AG04449 (cell line): ENCODE measurements around the gene CCDC85C.

Experiments used
- CTCF ChIA-PET: fragments of 350-600 bp; formaldehyde crosslinking; extraction: SDS; loops from one replicate; lab custom pipeline; 2021; ENCODE audit warnings: antibody characterized with exemption; lab: Yijun Ruan, JAX
- POLR2A ChIA-PET: fragments of 400-600, 350-600 bp; formaldehyde crosslinking; extraction: SDS; loops from one replicate; lab custom pipeline; 2020; ENCODE audit warnings: antibody characterized with exemption, inconsistent platforms; lab: Yijun Ruan, JAX
- DNase-seq: peaks from one replicate; pipeline ENCODE4 v3.0.0-alpha.2; 2010; ENCODE audit warnings: low read depth, low spot score
- H3K4me3 ChIP-seq: 2 replicates; pipeline ENCODE4 v1.5.1; 2011; ENCODE audit warnings: low read depth, mild to moderate bottlenecking, control low read depth, low read length
- TF ChIP-seq, protein P1 (sequence below): IDR thresholded peaks from one replicate; pipeline ENCODE4 v1.5.1; 2011; ENCODE audit warnings: mild to moderate bottlenecking, moderate library complexity, low read length, control low read depth, inconsistent platforms; ENCODE audit not compliant: insufficient read depth; ENCODE audit errors: missing control alignments

The CCDC85C gene

DNA sequence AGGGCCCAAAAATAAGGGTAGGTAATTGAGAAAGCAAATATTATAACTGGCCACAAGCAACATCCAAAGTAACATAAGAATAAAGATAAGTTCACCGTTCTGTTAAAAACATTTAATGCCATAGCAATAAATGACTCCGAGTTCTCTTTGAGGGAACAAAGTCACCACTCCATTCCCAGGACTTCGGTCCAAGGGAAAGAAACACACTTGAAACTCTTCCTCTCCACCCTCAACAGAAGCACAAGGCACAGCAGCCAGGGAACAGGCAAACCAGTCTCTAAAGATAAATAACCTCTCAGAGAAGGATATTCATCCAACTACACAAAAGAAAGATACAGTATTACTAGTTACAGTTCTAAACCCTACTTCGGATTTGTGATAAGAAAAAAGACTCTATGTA is 125.9 kb downstream of the CCDC85C start:
- POLR2A ChIA-PET = no interaction called here
- TF ChIP-seq, protein P1, sequence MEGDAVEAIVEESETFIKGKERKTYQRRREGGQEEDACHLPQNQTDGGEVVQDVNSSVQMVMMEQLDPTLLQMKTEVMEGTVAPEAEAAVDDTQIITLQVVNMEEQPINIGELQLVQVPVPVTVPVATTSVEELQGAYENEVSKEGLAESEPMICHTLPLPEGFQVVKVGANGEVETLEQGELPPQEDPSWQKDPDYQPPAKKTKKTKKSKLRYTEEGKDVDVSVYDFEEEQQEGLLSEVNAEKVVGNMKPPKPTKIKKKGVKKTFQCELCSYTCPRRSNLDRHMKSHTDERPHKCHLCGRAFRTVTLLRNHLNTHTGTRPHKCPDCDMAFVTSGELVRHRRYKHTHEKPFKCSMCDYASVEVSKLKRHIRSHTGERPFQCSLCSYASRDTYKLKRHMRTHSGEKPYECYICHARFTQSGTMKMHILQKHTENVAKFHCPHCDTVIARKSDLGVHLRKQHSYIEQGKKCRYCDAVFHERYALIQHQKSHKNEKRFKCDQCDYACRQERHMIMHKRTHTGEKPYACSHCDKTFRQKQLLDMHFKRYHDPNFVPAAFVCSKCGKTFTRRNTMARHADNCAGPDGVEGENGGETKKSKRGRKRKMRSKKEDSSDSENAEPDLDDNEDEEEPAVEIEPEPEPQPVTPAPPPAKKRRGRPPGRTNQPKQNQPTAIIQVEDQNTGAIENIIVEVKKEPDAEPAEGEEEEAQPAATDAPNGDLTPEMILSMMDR = no peak
- no peak for DNase-seq
- no peak overlapping the region for H3K4me3 ChIP-seq
- CTCF ChIA-PET = no interaction called here

DNA sequence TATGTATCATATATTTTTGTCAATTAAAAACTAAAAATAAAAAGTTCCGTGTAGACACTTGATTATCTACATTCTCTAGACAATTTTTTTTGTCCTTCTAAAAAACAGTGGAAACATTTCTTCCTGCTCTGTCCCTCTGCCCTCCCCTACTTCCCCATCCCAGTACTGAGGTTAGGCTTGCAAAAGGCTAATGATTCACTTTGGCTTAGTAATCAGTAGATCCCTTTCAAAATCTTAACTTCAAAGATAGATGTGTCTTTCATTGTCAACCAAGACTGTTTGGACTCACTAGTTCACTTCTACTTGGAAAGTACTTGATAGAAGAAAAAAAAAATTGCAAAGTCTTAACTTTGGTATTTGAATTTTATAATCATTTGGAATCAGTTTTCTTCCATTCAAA is 127.1 kb downstream of the CCDC85C start:
- CTCF ChIA-PET = no interaction called here
- TF ChIP-seq, protein P1 = no peak
- POLR2A ChIA-PET = no interaction called here
- no peak overlapping the region for H3K4me3 ChIP-seq
- DNase-seq = no peak

DNA sequence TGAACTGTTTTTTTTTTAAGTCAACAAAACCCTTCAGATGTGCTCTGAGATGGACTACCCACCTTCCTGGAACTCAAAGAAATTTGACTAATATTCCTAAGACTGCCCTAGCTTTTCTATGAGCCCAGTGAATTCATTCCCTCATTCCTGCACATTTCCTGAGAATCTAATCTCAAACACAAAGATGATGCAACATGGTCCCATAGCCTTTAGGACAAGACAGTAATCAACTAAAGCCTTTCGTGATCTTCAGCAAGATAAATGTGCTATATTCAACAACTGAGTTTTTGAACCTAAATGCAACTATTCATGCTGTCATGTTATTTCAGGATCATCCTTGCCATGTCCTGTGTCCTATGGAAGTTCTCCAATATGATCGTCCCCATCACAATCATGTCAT is 128.3 kb downstream of the CCDC85C start:
- POLR2A ChIA-PET = no interaction called here
- no peak for DNase-seq
- no peak overlapping the region for H3K4me3 ChIP-seq
- CTCF ChIA-PET = interaction anchor here (0.8 kb wide), 1 partner anchor 87 kb away, joined by 4 read pairs; no protein-coding TSS in a partner anchor
- TF ChIP-seq, protein P1 = no peak

DNA sequence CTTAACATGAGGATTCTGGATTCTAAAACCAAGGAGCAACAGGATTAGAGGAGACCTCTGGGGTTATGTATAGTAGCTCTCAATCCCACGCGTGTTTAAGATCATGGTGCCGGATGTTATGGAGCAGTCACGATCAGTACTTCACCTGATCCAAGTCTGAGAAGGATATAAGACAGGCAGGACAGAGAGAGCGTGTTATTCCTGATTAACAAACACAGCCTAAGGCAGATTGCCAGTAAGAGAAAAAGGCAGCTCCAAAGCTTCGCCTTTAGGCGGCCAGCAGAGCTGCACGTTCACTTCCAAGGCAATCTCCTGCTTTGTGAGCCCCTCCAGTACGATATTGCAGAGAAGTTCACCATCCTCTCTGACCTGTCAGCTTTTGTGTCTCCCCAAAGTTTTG is 128.8 kb downstream of the CCDC85C start:
- POLR2A ChIA-PET = no interaction called here
- DNase-seq = no peak
- H3K4me3 ChIP-seq = no peak overlapping the region
- TF ChIP-seq, protein P1 = no peak
- CTCF ChIA-PET = interaction anchor here (0.8 to 0.9 kb wide), 2 partner anchors 86 to 153 kb away, joined by 3 to 4 read pairs; no protein-coding TSS in a partner anchor

DNA sequence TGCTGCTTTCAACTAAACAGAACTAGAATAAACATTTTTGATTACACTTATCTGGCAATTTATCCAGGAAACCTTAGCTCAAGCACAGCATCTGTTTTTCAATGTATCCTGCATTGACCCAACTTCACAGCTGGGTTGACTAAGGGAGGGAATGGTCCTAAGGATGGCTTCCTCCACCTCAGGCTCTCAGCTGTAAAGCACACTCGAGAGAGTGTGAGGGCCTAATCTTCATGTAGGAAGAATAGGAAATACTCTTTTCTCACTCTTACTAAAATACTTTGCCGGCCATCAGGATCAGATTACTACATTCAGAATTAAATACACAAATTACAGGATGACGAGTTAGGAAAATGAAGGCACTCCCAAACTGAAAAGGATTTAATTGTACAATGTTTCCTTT is 130.5 kb downstream of the CCDC85C start:
- DNase-seq = no peak
- TF ChIP-seq, protein P1 = no peak
- H3K4me3 ChIP-seq = no peak overlapping the region
- ChIA-PET CTCF (no interaction called here), POLR2A (no interaction called here)

DNA sequence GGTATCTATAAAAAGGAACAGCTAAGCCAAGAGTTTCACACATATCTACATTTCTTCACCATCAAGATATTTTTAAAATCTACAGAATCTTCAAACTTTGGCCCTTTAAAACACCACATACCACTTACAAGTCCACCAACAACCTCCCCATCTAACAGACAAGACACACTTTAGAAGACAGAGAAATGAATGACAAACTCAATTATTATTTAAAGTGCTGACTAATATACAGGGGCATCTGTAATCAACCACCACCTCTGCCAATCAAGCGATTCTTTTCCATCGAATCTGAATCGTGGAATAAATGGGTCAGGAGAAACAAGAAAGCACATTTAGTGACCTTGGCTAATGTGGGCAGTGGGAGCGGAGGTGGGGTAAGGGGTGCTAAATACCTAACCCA is 131.1 kb downstream of the CCDC85C start:
- ChIA-PET POLR2A (no interaction called here), CTCF (interaction anchor here (1.7 kb wide), 1 partner anchor 46 kb away, joined by 3 read pairs; no protein-coding TSS in a partner anchor)
- TF ChIP-seq, protein P1 = no peak
- no peak for DNase-seq
- H3K4me3 ChIP-seq = no peak overlapping the region
